Gastrocnemius medialis (tissue), 4 donors: Measurements from ENCODE around the gene MRM3. TPM values are rescaled to one million over a fixed set of nuclear protein-coding genes. Genes with fewer than 3 reads are reported as not detected.

Experiments
- ATAC-seq, 2 donors: fragments of 150-250 bp; one replicate each; pipeline ENCODE4 v1.9.1; 2016
- DNase-seq, 2 donors: peaks; one replicate each; pipeline ENCODE4 v3.0.0-alpha.2; 2019
- H3K27ac ChIP-seq, 4 donors: fragments of 200-600 bp; sonication (generic); 1 replicate in 1 of 4; 2 replicates in 3 of 4; pipeline ENCODE4 v1.5.1; 2016 to 2018; ENCODE audit warnings: mild to moderate bottlenecking in 2 of 4, moderate library complexity in 1 of 4
- H3K27me3 ChIP-seq, 3 donors: fragments of 200-600 bp; sonication (generic) in 2 of 3; 1 replicate in 1 of 3; 2 replicates in 2 of 3; pipeline versions ENCODE4 v1.5.1 to v1.6.0; 2016 to 2019; ENCODE audit warnings: mild to moderate bottlenecking in 1 of 3, moderate library complexity in 1 of 3
- H3K36me3 ChIP-seq, 2 donors: fragments of 200-600 bp; sonication (generic) in 1 of 2; one replicate each; pipeline ENCODE4 v1.5.1; 2017 to 2018
- H3K4me1 ChIP-seq, 2 donors: fragments of 200-600 bp; sonication (generic) in 1 of 2; one replicate each; pipeline ENCODE4 v1.5.1; 2016 to 2017; ENCODE audit warnings: mild to moderate bottlenecking in 2 of 2
- H3K4me3 ChIP-seq, 4 donors: fragments of 200-600 bp; sonication (generic) in 3 of 4; 1 replicate in 1 of 4; 2 replicates in 3 of 4; pipeline ENCODE4 v1.5.1; 2016 to 2019; ENCODE audit warnings: mild to moderate bottlenecking in 2 of 4
- H3K9me3 ChIP-seq, 3 donors: fragments of 200-600 bp; sonication (generic) in 2 of 3; 1 replicate in 1 of 3; 2 replicates in 2 of 3; pipeline ENCODE4 v1.5.1; 2016 to 2019
- POLR2A ChIP-seq, 2 donors: fragments of 450-650 bp; IDR thresholded peaks; one replicate each; pipeline ENCODE4 v1.6.1; 2017; ENCODE audit warnings: antibody characterized with exemption in 2 of 2, mild to moderate bottlenecking in 2 of 2, moderate library complexity in 2 of 2
- in situ Hi-C, 4 donors: fragments of 200-750 bp; cut with MboI; loops; one replicate each; pipeline versions ENCODE4 v1.15.0 to v1.8.0; 2017; ENCODE audit warnings: low sequenced_read_pairs in 4 of 4
- intact Hi-C: fragments of 100-400 bp; cut with DNase I; formaldehyde crosslinking; loops from one replicate; pipeline ENCODE4 v1.15.1; 2023; ENCODE audit warnings: low total_unique reads
- total RNA-seq, 4 donors: library from RNA; depleted of rRNA; stranded (reverse); fragments of >200 nt; gene quantifications; one replicate each; pipeline versions ENCODE4 v1.1.0 to v1.2.3, GENCODE V29; 2016
- TF ChIP-seq, protein P1 (sequence below), 5 experiments: fragments of 450-650 bp in 3 of 5; fragments of 200-600 bp in 2 of 5; sonication (generic) in 2 of 5; IDR thresholded peaks in 4 of 5; conservative IDR thresholded peaks in 1 of 5; 1 replicate in 4 of 5; 2 replicates in 1 of 5; pipeline ENCODE4 v1.5.1; 2016 to 2019; ENCODE audit warnings: antibody characterized with exemption in 5 of 5, mild to moderate bottlenecking in 3 of 5, moderate library complexity in 3 of 5

MRM3 gene
- total RNA-seq, 4 donors from 2014 or later, result 24.2 to 58.2 (median 33.0) TPM

DNA sequence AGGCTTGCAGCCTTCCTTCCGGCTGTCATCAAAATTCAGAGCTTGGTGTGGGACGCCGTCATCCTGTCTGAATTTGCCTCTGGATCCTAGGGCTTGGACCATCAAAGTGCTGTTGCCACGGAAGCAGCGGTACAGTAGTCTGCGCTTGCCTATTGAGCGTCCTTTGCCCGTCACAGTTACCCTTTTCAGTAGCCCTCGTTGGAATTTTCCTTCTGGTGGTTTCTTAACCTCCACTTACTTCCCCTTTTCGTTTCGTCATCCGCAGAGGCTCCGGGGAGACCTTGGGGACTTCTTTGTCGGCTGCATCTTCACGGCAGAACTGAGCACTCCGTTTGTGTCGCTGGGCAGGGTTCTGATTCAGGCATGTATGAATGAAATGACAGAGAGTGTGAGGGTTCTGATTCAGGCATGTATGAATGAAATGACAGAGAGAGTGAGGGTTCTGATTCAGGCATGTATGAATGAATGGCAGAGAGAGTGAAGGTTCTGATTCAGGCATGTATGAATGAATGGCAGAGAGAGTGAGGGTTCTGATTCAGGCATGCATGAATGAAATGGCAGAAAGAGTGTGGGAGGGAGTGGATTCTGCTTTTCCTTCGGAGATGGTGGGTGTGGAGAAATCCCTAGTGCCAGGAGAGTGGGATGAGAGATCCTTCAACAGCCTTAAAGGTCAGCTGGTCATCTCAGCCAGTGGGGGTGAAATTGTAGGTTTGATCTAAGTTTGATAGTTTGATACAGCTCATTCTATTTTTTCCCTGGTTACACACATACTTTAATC is 41.7 kb upstream of the MRM3 start:
- intact Hi-C loops (no loop called here), in situ Hi-C loops (no loop called here)
- no peak overlapping the region for H3K4me3 ChIP-seq
- no peaks in the 10 kb centered on the region for H3K27me3 ChIP-seq
- no peaks in the 10 kb centered on the region for H3K9me3 ChIP-seq
- TF ChIP-seq, protein P1, sequence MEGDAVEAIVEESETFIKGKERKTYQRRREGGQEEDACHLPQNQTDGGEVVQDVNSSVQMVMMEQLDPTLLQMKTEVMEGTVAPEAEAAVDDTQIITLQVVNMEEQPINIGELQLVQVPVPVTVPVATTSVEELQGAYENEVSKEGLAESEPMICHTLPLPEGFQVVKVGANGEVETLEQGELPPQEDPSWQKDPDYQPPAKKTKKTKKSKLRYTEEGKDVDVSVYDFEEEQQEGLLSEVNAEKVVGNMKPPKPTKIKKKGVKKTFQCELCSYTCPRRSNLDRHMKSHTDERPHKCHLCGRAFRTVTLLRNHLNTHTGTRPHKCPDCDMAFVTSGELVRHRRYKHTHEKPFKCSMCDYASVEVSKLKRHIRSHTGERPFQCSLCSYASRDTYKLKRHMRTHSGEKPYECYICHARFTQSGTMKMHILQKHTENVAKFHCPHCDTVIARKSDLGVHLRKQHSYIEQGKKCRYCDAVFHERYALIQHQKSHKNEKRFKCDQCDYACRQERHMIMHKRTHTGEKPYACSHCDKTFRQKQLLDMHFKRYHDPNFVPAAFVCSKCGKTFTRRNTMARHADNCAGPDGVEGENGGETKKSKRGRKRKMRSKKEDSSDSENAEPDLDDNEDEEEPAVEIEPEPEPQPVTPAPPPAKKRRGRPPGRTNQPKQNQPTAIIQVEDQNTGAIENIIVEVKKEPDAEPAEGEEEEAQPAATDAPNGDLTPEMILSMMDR (IDR thresholded peaks at IDR 0.05 in 4 of 5, conservative IDR thresholded peaks at IDR 0.05 in 1 of 5), result no peak
- TF ChIP-seq POLR2A (IDR thresholded peaks at IDR 0.05), result no peak
- peaks cover 0 to 38% of the 10 kb centered on the region in 2 donors for H3K36me3 ChIP-seq
- no peak overlapping the region for H3K27ac ChIP-seq
- no peaks in the 10 kb centered on the region for H3K4me1 ChIP-seq
- no peak for DNase-seq
- no peak for ATAC-seq

DNA sequence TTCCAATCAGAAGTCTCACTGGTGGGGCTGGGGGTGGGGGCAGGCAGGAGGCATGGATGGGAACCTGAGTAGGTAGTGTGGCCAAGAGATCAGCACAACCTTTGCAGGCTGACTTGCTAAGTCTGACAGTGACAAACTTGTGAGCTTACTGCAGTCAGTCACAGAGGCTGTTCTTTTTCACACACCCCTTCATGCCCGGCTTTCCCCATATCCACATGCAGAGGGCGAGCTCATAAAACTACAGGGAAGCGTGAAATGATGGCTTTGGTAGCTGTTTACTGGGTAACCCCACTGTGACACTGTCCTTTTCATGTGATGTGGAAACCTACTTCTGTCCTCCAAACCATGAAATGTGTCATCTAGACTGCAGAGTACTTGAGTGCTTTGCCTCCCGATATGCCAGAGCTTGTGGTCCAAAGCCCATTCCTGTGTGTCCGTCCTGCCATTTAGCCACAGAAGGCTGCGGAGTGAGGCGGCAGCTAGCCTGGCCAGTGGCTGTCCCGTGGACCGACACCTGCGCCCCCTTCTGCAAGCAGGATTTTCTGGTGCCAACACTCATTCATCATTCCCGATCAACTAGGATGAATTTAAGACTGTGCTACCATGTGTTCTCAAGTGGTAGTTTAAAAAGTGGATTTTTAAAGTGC is 39.9 kb upstream of the MRM3 start:
- DNase-seq (no peak), ATAC-seq (no peak)
- intact Hi-C loops, result no loop called here
- no peaks in the 10 kb centered on the region for H3K27me3 ChIP-seq
- peaks cover 0 to 56% of the 10 kb centered on the region in 2 donors for H3K36me3 ChIP-seq
- H3K9me3 ChIP-seq, result no peaks in the 10 kb centered on the region
- H3K4me3 ChIP-seq, result no peak overlapping the region
- no peak overlapping the region for H3K27ac ChIP-seq
- TF ChIP-seq POLR2A (IDR thresholded peaks at IDR 0.05), result no peak
- TF ChIP-seq, protein P1 (IDR thresholded peaks at IDR 0.05 in 4 of 5, conservative IDR thresholded peaks at IDR 0.05 in 1 of 5), result no peak
- H3K4me1 ChIP-seq, result no peaks in the 10 kb centered on the region
- in situ Hi-C loops, result no loop called here

DNA sequence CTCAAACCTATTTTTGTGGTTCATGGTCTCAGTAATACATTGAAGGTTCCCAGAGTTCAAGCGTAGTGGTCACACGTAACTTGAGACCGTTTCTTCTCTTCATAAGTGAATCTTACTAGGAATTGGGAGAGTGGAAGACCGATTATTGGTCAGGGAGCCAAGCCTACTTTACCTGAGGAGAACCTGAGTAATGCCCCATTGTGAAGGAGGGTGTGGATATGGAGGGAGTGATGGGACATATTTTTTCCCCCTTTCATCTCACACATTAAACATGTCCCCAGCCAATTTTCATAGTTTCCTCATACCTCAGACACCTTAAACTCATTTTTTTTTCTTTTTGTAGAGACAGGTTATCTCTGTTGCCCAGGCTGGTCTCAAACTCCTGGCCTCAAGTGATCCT is 39.0 kb upstream of the MRM3 start:
- peaks cover 0 to 62% of the 10 kb centered on the region in 2 donors for H3K36me3 ChIP-seq
- TF ChIP-seq, protein P1 (IDR thresholded peaks at IDR 0.05 in 4 of 5, conservative IDR thresholded peaks at IDR 0.05 in 1 of 5), result no peak
- TF ChIP-seq POLR2A (IDR thresholded peaks at IDR 0.05), result no peak
- ATAC-seq (no peak), DNase-seq (no peak)
- H3K4me3 ChIP-seq, result no peak overlapping the region
- intact Hi-C loops (no loop called here), in situ Hi-C loops (no loop called here)
- no peaks in the 10 kb centered on the region for H3K9me3 ChIP-seq
- H3K27ac ChIP-seq, result no peak overlapping the region
- no peaks in the 10 kb centered on the region for H3K27me3 ChIP-seq
- no peaks in the 10 kb centered on the region for H3K4me1 ChIP-seq

DNA sequence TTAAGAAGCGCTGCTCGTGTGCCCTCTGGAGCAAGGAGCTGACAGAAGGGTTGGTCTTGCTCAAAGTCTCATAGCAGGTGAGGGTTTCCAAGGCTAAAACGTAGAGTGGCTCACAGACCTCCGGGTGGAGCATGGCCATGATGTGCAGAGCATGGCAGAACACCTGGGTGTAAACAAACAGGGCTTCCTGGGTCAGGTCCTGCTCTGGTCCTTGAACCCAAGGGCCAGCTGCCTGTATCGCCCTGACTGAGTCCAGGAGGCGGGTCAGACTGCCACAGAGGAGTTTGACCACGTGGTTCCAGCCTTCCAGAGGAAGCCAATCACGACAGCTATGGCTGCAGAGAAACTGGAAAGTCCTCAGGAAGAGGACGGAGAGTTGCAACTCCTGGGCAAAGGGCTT is 37.2 kb upstream of the MRM3 start:
- ATAC-seq (no peak), DNase-seq (no peak)
- TF ChIP-seq, protein P1 (IDR thresholded peaks at IDR 0.05 in 4 of 5, conservative IDR thresholded peaks at IDR 0.05 in 1 of 5), result no peak
- TF ChIP-seq POLR2A (IDR thresholded peaks at IDR 0.05), result no peak
- in situ Hi-C loops (no loop called here), intact Hi-C loops (no loop called here)
- H3K4me3 ChIP-seq, result no peak overlapping the region
- no peak overlapping the region for H3K27ac ChIP-seq
- no peaks in the 10 kb centered on the region for H3K9me3 ChIP-seq
- H3K36me3 ChIP-seq, result peaks cover 0 to 62% of the 10 kb centered on the region in 2 donors
- no peaks in the 10 kb centered on the region for H3K27me3 ChIP-seq
- H3K4me1 ChIP-seq, result no peaks in the 10 kb centered on the region
